AG09319 (cell line): ENCODE results near the gene VSIG1.

Source experiments
- DNase-seq: peaks from one replicate; pipeline ENCODE4 v3.0.0-alpha.2; 2010; ENCODE audit warnings: low read depth; ENCODE audit errors: extremely low read depth
- TF ChIP-seq, protein P1 (sequence below): IDR thresholded peaks from 2 replicates; pipeline ENCODE4 v1.5.1; 2011; ENCODE audit warnings: low read depth, mild to moderate bottlenecking, inconsistent platforms, low read length, moderate library complexity

The VSIG1 gene

DNA sequence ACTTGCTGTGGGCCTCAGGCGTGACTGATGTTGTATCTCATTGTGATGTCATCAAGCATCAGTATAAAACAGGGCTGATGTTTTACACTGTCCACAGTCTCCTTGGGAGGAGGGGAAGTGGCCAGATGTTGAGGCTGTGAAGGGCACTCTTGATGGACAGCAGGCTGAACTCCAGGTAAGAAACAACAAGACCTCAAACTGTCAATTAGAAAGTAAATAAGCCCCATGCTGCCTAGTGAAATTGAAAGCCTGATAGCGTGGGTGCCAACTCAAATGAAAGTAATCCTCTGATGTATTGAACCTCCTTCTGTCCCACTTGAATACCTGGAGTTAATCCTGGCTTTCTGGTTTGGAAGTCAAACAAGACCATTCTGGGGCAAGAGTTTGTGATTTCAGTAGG lies 19.7 kb downstream of the VSIG1 start:
- DNase-seq, result no peak
- TF ChIP-seq, protein P1, sequence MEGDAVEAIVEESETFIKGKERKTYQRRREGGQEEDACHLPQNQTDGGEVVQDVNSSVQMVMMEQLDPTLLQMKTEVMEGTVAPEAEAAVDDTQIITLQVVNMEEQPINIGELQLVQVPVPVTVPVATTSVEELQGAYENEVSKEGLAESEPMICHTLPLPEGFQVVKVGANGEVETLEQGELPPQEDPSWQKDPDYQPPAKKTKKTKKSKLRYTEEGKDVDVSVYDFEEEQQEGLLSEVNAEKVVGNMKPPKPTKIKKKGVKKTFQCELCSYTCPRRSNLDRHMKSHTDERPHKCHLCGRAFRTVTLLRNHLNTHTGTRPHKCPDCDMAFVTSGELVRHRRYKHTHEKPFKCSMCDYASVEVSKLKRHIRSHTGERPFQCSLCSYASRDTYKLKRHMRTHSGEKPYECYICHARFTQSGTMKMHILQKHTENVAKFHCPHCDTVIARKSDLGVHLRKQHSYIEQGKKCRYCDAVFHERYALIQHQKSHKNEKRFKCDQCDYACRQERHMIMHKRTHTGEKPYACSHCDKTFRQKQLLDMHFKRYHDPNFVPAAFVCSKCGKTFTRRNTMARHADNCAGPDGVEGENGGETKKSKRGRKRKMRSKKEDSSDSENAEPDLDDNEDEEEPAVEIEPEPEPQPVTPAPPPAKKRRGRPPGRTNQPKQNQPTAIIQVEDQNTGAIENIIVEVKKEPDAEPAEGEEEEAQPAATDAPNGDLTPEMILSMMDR, result no peak

GRCh38 chrX:108068121-108068520 lies 23.3 kb downstream of the VSIG1 start:
- no peak for DNase-seq
- TF ChIP-seq, protein P1, result no peak

DNA sequence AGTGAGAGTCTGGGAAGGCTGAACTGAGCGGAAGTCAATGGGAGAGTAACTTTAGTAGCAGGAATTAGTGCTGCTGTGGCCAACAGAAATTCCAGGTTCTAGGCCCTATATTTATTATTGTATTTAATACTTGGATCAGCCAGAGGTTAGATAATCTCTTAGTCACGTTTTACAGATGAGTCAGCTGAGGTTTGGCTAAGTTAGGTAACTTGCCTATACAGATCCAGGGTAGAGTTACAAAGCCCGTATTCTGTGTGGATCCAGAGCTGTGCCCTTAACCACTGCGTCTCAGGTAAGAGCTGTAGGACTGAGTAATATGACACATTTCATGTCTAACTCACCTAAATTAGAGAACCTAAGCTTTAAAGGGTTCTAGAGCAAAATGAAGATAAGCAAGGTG lies 26.0 kb downstream of the VSIG1 start:
- no peak for DNase-seq

GRCh38 chrX:108071578-108071977 lies 26.7 kb downstream of the VSIG1 start:
- TF ChIP-seq, protein P1, result no peak

More for the DNA sequence above, 26.0 kb downstream of the VSIG1 start:
- TF ChIP-seq, protein P1, result no peak

GRCh38 chrX:108072746-108073145 lies 27.9 kb downstream of the VSIG1 start:
- DNase-seq, result no peak
- TF ChIP-seq, protein P1, result no peak

More at GRCh38 chrX:108071578-108071977, 26.7 kb downstream of the VSIG1 start:
- DNase-seq, result no peak

DNA sequence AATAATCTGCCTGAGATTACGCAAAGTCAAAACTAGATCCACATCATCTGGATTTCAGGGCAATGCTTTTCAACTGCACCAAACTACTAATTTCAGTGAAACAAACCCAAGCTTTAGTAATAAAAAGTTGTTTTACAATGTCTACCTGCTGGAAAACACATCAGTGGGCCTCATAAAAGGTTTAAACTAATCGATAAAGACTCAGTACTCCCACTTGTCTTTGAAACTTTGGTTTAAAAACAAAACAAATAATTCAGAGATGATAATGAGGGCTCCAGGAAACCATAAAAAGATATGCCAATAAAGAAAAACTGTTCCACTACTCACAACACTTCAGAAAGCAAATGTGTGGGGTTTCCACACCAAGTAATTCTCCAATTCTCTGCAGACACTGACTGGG lies 36.2 kb downstream of the VSIG1 start:
- TF ChIP-seq, protein P1, result no peak
- no peak for DNase-seq

- no peak for DNase-seq
Observed at GRCh38 chrX:108087792-108088191, 42.9 kb downstream of the VSIG1 start.

More at GRCh38 chrX:108087792-108088191, 42.9 kb downstream of the VSIG1 start:
- TF ChIP-seq, protein P1, result no peak
